HG03196 (cell line): ENCODE results near the gene COPS7A.

Experiments
- ATAC-seq: cut with Tn5 transposase; IDR thresholded peaks from one replicate; pipeline ENCODE4 v1.9.1; 2021; ENCODE audit not compliant: unreplicated experiment

COPS7A gene

DNA sequence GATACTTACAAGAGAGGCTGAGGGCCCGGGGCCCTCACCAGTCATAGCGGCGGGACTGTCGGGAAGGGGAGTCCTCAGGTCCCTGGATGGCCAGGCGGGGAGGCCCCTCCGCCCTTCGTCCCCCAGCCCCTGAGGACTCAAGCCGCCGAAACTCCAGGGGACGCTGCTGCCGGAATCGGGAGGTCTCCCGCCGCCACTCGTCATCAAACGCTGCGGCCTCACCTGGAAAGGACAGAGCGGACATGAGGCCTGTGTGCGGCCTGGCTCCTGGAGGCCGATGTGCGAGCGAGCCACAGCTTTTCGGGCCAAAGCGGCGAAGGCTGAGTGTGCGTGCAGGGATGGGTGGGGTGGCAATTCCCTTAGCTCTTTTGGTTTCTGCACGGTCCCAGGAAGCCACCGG lies 24.9 kb downstream of the COPS7A start:
- ATAC-seq, result no peak

DNA sequence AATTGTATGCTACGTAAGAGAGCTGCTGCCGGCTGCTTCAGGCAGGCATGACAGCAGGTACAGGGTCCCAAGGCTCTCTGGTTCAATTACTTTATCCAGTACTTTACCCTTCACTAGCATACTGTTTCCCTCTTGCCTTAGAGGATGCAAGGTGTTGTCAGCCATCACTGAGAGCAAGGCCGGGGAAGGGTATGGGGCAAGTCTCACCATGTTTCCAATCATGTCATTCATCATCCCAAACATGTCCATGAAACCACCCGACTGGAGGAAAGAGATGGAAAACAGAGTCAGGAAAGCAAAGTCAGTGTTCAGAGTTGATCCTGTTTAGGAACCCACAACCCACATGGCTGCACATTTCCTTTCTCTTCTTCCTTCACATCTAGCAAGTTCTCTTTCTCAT lies 26.7 kb downstream of the COPS7A start:
- ATAC-seq, result no peak

DNA sequence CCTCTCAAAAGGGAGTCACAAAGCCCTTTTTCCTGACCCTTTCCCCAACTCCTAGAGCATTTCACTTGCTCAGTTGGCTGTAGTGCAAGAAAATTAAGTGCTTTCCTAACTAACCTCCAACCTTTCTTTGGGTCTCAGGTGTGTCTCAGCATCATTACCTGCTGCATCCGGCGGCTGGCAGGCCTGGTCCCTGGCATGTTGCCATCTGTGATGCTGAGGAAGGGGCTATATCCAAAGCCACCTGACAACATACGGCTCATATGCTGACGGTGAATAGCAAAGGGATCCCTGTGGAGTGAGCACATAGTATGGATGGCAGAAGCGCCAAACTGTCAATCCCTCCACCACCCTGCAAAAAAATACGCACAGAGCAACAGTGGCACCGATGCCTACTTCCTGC lies 27.9 kb downstream of the COPS7A start:
- no peak for ATAC-seq

DNA sequence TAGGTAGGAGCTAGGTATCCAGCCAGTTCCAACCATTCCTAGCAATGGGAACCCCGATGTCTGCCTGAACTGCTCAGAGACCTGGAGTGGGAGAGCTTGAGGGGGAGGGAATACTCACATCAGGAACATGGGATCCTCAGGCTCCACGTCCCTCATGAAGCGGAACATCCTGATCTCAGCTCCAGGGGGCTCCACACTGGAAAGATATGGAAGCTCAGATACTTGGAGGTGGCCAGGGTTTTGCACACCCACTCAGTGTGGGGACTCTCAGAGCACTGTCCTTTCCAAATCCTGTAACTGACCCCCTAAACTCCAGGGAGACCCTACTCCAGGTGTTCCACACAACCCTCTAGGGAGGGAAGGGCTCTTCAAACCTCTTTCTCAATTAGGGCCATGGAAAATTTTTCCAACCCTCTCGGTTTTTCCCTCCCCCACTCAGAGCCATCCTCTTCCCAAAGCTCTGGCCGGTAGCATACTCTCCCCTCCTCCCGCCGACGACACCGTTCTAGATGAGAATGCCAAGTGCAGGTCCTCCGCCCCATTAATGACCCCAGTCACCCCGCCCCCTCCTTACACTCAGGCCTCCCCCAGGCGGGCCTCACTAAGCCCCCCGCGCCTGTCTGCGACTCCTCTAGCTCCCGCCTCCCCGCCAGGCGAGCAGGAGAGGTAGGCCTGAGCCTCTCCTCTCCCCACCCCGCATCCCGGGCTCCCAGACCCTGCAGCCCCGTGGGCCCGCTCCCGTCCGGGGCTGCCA lies 28.5 kb downstream of the COPS7A start:
- peak; percentile 14 for ATAC-seq

DNA sequence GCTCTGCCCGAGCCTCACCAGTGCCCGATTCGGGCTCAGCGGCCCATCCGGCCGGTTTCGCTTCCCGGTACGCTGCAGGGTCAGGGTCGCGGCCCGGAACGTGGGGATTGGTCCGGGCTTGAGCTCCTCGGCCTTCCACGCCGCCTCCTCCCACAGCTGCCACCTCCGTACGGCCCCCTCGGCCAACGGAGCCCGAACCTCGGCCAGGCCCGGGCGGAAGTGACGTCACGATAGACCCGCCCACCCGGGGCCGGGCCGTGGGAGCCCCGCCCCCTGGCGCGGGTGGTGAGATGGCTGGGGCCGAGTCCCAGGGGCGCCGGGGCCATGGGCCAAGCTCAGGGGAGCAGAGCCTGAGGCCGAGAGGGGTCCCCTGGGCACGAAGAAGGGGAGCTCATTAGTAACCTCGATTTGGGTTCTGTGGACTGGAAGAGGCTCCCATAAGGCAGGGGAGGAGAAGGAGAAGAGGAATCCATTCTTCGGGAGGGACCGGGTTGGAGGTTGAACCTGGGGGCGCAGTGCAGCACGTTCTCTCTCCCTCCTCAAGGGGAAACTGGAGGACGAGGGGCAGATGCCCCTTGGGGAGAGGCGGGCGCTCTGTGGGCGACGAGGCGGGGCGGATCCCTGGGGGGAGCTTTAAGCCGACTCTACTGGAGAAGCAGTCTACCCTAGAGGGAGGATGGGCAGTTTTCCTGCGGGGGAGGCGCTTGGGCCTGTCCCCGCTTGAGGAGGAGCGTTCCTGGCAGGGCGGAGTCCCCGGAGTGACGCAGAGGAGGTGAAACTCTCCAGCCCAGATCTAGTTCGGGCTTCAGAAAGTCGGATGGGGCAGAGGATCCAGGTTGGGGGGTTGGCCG lies 29.3 kb downstream of the COPS7A start, which contains the start of gene MLF2:
MLF2 (minus strand) TSS at position 221 of the 851 bp plus-strand sequence. CDS start 807 bp downstream, outside the sequence.
- ATAC-seq, result peak; percentile 86

DNA sequence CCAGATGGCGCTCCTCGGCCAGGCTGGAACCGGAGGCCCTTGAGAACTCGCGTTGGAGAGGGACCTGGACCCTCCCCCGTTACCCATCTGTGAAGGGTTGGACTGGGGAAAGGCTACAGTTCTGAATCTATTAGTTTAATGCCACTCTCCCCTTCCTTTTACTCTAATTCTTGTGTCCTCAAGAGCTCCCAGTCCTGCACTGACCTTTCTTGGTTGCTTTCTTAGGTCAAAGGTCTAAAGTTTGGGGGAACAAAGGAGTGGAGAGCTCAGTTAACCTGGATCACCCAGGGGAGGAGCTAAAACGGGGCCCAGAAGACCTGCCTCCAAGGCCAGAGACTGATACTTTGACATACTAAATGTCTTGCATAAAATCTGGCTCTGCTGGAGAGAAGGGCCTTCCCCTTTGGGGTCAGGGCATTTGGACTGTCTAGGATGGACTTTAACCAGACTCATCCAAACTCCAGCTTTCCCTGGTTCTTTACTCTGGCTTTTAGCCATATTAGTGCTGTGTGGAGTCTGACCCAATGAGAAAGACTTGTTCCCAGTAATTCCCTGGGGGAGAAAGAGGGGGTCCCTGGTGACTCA lies 30.0 kb downstream of the COPS7A start:
- no peak for ATAC-seq

DNA sequence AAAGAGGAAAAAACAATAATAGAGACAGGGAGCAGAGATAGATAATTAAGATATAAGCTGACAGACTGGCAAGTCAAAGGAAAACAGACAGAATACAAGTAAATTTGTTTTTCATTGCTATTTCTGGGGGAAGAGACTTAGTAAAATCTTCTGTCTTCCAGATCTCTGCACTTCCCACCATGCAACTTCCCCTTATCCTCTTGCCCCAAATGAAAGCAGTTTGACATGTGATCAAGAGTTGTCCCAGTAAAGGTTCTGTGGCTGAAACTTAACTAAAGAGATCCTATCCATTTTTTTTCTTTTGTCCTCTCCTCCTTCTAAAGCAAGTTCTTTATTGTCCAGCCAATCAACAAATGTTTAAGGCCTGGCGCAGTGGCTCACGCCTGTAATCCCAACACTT lies 30.6 kb downstream of the COPS7A start:
- no peak for ATAC-seq

DNA sequence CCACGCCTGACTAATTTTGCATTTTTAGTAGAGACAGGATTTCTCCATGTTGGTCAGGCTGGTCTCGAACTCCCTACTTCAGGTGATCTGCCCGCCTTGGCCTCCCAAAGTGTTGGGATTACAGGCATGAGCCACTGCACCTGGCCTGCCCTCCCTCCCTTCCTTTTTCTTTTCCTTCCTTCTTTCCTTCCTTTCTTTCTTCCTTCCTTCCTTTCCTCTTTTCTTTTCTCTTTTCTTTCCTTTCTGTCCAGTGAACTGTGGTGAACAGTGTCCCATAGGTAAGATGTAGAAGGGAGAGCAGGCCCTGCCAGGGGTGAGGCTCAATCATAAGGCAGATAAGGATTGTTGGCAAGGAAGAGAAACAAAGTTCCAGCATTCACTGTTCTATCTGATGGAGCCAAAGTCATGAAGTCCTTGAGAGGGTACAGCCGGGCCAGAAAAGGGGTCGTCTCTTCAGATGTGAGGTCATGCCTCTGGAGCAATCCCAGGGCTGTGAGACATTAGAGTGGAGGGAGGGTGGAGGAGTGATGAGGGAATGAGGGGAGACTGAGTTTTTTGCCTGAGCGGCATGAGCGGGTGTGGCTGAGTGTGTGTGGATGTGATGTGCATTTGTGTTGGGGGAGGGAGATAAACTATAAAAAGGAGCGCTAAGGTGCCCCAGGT lies 33.3 kb downstream of the COPS7A start:
- no peak for ATAC-seq

DNA sequence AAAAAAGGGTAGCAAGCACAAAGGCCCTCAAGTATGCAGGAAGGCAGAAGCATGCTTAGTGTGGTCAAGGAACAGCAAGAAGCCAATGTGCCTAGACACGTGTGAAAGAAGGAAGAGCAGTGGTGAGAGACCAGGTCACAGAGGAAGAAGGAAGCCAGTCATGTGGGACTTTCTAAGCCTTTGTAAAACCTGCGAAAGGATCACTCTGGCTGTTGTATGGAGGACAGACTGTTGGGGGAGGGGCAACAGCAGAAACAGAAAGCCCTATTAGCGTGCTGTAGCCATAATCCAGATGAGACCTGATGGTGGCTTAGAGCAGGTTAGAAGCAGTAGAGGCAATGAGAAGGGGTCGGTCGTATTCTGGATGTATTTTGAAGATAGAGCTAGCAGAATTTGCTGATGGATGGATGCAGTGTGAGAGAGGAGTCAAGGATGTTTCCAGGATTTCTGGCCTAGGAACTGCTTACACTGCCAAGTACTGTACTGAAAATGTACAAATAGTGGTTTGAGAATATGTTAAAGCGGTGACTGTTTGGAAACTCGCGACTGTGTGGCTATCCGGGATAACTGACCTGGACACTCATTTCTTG lies 34.8 kb downstream of the COPS7A start:
- ATAC-seq, result no peak

DNA sequence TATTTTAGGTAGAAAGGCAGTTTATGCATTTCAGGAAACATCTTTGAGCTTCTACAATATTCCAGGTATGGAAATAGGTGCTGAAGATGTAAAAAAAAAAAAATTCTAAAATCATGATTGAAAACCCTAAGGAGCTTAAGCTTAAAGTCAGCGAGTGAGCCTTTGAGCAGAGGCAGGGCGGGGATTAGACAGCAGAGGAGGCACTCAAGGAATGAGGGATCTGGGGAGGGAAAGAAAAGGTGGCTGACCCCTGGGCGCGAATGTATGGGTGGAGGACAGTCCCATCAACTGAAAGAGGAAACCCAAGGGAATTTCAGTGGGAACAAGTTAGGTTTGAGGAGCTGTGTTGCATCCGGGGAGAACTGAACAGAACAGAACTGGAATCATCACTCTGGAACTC lies 35.9 kb downstream of the COPS7A start:
- ATAC-seq, result no peak

DNA sequence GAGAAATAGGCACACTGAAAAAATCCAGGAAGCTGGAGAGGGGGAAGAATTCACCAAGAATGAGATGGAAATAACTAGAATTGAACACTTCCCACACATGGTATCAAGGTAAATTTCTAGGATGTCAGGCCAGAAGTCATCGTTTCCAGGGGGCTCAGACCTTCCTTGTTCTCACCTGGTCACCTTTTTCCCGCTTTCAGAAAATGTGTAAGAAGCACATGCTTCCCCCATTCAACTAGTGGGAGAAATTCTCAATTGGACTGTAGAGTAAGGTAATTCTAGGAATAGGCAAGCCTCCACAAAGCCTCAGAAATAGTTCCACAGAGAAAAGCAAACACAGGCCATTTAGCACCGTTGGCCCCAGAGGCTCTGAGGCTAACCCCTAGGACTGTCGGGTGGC lies 39.5 kb downstream of the COPS7A start:
- no peak for ATAC-seq

DNA sequence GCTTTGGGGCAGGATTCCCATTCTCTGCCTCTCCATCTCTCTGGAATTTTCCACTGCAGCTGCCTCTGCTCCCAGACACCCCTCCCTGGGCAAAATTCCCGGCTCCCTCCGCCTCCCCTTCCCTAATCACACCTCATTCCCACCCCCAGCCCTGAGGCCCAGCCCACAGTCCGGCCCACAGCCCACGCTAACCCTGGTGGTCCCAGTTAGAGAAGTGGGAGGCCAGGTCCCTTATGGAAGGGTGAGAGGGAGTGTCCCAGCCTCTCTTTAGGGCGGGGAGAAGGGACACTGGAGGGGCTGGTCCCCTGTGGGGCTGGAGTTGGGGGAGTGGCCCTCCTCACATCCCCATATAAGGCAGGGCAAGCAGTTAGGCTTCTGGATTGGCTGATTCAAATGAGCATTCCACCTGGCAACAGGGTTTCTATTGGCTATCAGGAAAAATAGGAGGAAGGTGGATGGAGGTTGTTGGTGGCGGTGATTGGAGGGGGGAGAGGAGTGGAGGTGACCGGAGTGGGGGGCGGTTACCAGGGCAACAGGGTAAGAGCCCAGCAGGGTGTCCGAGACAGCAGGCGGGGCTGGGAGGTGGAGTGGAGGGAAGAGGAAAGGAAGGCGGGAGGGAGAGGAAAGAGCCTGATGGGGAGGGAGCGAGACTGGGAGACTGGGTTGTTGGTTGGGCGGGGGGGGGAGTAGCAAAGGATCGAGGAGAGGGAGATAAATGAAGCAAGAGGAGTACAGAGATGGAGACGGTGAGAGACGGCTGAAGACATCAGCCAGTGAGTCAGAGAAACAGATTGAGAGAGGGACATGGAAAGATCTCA lies 40.4 kb downstream of the COPS7A start:
- peak; percentile 70 for ATAC-seq

DNA sequence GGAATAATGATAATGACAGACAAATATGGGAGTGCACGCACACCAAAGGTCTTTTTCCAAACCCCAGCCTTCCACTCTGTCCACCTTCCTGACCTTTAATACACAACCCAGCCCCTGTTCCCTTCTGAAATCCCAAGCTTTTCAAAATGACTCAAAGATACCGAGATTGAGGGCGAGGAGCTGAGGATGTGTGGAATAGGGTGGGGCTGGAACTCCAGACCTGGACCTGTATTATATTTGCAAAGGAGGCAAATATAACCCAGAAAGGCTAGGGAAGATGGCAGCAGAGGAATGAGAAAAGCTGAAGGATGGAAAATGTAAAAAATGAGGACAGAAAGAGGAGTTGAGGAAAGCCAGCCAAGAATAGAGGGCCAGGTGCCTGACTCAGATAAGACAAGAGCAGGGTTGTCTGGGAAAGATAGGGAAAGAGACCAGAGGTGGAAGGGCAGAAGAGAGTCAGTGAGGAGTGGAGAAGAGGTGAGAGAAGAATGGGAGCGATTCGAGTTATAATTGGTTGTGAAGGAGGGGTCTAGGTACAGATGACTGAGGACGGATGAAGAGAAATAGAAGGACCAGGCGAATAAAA lies 41.3 kb downstream of the COPS7A start:
- ATAC-seq, result no peak

DNA sequence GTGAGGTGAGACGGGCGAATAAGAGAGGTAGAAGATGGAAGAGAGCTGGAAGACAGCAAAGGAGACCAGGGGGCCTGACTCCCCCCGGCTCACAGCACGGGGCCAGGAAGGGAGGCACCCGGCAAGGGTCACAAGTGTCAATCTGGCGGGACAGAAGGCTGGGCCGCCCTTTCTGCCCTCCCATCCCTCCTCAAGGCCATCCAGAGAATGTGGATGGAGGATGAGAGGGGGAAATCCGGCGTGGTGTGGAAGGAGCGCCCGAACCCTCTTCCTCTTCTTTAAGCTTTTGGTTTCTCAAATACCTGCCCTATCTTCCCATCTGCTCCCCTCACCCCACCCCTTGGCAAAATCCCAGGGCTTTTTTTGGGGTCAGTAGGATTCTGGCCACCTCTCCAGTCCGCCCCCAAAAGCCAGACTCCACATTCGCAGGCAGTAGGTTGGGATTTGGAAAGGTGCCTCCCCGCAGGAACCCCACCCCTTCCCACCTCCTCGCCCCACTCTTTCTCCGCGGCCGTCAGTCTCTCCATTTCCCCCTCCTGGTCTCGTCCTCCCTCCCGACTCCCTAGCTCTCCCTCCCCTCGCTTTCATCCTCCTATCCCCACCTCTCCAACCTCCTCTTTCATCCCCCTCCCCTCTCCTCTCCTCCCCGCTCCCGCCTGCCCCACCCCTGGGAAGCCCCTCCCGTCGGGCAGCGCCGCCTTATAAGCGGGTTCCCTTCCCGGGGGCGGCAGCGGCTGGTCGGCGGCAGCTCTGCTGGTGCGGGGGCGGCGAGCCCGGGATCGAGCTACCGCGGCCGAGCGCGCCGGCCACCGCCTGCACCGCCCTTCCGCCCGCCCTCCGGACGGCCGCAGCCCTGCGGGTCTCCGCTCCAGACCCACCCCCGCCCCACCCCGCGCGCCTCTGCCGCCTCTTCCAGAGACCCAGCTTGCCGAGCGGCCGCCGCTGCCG lies 42.1 kb downstream of the COPS7A start, which contains the start of gene PTMS:
PTMS (plus strand) TSS at position 730 of the 948 bp plus-strand sequence. CDS start 343 bp downstream, outside the sequence.
- no peak for ATAC-seq

DNA sequence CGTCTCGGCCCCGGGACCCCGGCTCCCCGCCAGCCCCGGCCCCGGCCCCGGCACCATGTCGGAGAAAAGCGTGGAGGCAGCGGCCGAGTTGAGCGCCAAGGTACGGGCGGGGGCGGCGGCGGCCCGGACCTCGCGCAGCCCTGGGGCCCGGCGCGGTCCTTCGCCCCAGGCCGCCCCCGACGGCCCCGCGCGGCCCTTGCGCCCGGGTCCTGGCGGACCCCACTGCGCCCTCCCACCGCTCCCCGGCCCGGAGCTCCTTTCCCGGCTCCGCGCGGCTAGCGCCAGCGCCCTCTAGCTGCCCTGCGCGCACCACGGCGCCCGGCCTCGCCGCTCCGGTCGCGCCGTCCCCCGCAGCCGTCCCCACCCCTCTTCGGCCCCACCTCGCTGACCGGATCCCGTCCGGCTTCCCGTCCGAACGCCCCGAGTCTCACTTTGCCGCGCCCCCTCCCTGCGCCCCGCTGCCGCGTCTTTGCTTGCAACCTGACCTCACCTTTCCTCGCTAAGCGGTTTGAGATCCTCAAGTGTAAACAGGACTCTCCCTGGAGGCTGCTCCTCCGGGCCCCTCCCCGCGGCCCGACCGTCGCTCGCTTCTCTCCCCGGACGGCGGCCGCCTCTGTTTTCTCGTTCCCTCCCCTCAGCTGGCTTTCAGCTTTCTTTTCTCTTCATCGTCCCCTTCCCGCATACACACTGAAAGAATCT lies 43.0 kb downstream of the COPS7A start:
- peak; percentile 48 for ATAC-seq

DNA sequence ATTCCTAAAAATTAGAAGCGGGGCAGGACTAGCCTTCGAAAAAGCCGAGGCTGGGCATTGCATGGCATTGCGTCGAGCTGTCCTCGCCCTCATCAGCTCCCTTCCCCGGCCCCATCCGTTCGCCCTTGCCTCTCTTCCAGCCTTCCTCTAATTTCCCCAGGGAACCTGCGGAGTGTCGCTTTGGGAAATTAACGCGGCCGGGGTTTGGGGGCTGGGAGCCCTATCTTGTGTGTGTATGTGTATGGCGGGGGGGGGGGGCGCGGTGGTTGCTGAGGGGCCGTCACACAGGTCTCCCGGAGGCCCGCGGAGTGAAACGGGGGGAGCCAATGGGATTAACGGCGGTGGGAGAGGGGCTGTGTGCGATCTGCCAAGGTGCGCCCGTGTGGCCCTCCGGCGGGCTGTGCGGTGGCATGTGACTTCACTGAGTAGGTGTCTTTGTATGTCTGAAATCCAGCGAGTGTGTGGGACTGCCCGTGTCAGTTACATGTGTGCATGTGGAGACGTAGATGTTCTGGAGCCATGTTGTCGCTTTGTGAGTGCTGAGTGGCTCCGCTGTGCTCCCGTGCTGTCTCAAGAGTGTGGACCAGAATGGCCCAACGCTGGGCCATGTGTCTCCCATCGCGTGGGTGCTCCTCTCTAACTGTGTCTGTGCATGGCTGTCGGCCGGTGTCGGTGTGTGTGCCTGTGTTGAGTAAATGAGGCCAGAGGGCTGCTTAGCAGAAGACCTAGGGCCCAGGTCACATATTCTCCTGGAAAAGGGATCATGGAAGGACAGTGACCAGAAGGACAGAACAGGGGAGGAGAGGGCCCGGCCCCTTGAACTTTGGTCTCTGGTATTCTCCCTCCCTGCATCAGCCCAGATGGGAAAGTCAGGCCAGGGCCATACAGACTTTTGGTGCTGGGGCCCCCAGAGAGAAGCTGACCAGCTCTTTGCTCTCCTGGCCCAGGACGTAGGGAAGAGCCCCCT lies 43.8 kb downstream of the COPS7A start:
- no peak for ATAC-seq
